SU-DHL-6 (cell line): Measurements from ENCODE around the gene NHS.

Experiments
- H2AFZ ChIP-seq: fragments of 200-600 bp; sonication (generic); 2 replicates; pipeline ENCODE4 v1.6.1; 2014; ENCODE audit warnings: low read depth, mild to moderate bottlenecking, moderate library complexity, mixed read lengths, antibody characterized with exemption, low read length; ENCODE audit not compliant: severe bottlenecking
- H3F3A ChIP-seq: fragments of 200-600 bp; shearing (Covaris generic); 2 replicates; pipeline ENCODE4 v1.6.0; 2016; ENCODE audit warnings: antibody characterized with exemption, mild to moderate bottlenecking; ENCODE audit not compliant: insufficient read depth
- H3K27ac ChIP-seq: fragments of 200-600 bp; sonication (generic); 2 replicates; pipeline ENCODE4 v1.5.1; 2016; ENCODE audit warnings: low read depth, mild to moderate bottlenecking, low read length, moderate library complexity, mixed read lengths
- H3K27me3 ChIP-seq: fragments of 200-600 bp; sonication (generic), shearing (Covaris generic); 2 replicates; pipeline ENCODE4 v1.6.0; 2014; ENCODE audit warnings: mild to moderate bottlenecking, low read length
- H3K36me3 ChIP-seq: fragments of 200-600 bp; sonication (generic); 2 replicates; pipeline ENCODE4 v1.6.1; 2014; ENCODE audit warnings: mild to moderate bottlenecking, low read length, mixed read lengths
- H3K4me2 ChIP-seq: fragments of 300-600, 200-600 bp; shearing (Covaris generic), sonication (generic); 2 replicates; pipeline ENCODE4 v1.6.0; 2014; ENCODE audit warnings: low read length, low read depth, mild to moderate bottlenecking; ENCODE audit not compliant: poor library complexity, severe bottlenecking
- H3K4me3 ChIP-seq: fragments of 200-600 bp; sonication (generic); 2 replicates; pipeline ENCODE4 v1.5.1; 2014; ENCODE audit warnings: antibody characterized with exemption, low read length, mild to moderate bottlenecking, mixed read lengths; ENCODE audit not compliant: insufficient read depth, poor library complexity, severe bottlenecking
- H3K79me2 ChIP-seq: fragments of 200-600 bp; sonication (generic); 2 replicates; pipeline ENCODE4 v1.6.1; 2014; ENCODE audit warnings: mild to moderate bottlenecking, low read length, moderate library complexity; ENCODE audit not compliant: insufficient read depth
- H3K9ac ChIP-seq: fragments of 200-600 bp; sonication (generic); 2 replicates; pipeline ENCODE4 v1.7.0; 2014; ENCODE audit warnings: mild to moderate bottlenecking, low read length
- H3K9me2 ChIP-seq: fragments of 200-600 bp; sonication (generic); replicated peaks from 2 replicates; pipeline ENCODE4 v1.6.1; 2014; ENCODE audit warnings: low read length; ENCODE audit not compliant: insufficient read depth
- H3K9me3 ChIP-seq: fragments of 200-600 bp; sonication (generic); 2 replicates; pipeline ENCODE4 v1.6.1; 2014; ENCODE audit warnings: low read length, mixed read lengths; ENCODE audit not compliant: insufficient read depth
- H4K20me1 ChIP-seq: fragments of 200-600 bp; sonication (generic); 2 replicates; pipeline ENCODE4 v1.6.1; 2014; ENCODE audit warnings: low read depth, mild to moderate bottlenecking, antibody characterized with exemption, low read length, moderate library complexity, mixed read lengths
- EZH2phosphoT487 ChIP-seq: fragments of 200-600 bp; sonication (generic), shearing (Covaris generic); conservative IDR thresholded peaks from 2 replicates; pipeline ENCODE4 v1.6.1; 2018; ENCODE audit warnings: mild to moderate bottlenecking, antibody characterized with exemption, low read length, moderate library complexity, mixed read lengths
- TF ChIP-seq, protein P1 (sequence below): fragments of 200-600 bp; sonication (generic); IDR thresholded peaks from one replicate; pipeline ENCODE4 v1.5.1; 2017; ENCODE audit warnings: antibody characterized with exemption, mild to moderate bottlenecking, low read length, moderate library complexity; ENCODE audit not compliant: insufficient read depth, poor library complexity, severe bottlenecking

The NHS gene

DNA sequence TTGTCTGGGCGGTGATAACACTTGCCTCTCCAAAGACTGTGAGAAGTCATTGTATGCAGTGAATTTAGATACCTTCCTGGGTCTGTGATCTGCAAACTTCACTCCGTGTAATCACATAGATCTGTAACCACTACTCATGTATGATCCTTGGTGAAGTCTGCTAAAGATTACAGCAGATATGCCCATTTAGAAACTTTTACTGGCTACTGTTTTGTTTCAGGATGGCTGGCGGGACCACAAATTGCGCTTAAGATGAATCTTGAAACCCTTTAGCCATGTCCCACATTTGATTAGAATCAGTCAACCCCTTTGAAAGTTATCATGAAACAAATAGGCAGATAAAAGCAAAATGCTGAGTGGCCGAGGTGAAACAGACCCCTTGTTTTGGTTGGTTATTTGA is 235.8 kb downstream of the NHS start:
- Histone ChIP-seq H3K79me2 (no peaks in the 10 kb centered on the region), H3K9ac (no peak overlapping the region), H3K9me2 (no peaks in the 10 kb centered on the region), H2AFZ (no peak overlapping the region), H3K27me3 (no peaks in the 10 kb centered on the region), H3K27ac (no peak overlapping the region), H3F3A (no peaks in the 10 kb centered on the region), H3K36me3 (no peaks in the 10 kb centered on the region), H3K9me3 (no peaks in the 10 kb centered on the region), H3K4me3 (no peak overlapping the region), H4K20me1 (no peaks in the 10 kb centered on the region), H3K4me2 (no peak overlapping the region)
- TF ChIP-seq, protein P1, sequence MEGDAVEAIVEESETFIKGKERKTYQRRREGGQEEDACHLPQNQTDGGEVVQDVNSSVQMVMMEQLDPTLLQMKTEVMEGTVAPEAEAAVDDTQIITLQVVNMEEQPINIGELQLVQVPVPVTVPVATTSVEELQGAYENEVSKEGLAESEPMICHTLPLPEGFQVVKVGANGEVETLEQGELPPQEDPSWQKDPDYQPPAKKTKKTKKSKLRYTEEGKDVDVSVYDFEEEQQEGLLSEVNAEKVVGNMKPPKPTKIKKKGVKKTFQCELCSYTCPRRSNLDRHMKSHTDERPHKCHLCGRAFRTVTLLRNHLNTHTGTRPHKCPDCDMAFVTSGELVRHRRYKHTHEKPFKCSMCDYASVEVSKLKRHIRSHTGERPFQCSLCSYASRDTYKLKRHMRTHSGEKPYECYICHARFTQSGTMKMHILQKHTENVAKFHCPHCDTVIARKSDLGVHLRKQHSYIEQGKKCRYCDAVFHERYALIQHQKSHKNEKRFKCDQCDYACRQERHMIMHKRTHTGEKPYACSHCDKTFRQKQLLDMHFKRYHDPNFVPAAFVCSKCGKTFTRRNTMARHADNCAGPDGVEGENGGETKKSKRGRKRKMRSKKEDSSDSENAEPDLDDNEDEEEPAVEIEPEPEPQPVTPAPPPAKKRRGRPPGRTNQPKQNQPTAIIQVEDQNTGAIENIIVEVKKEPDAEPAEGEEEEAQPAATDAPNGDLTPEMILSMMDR = no peak
- no peak for TF ChIP-seq EZH2phosphoT487

DNA sequence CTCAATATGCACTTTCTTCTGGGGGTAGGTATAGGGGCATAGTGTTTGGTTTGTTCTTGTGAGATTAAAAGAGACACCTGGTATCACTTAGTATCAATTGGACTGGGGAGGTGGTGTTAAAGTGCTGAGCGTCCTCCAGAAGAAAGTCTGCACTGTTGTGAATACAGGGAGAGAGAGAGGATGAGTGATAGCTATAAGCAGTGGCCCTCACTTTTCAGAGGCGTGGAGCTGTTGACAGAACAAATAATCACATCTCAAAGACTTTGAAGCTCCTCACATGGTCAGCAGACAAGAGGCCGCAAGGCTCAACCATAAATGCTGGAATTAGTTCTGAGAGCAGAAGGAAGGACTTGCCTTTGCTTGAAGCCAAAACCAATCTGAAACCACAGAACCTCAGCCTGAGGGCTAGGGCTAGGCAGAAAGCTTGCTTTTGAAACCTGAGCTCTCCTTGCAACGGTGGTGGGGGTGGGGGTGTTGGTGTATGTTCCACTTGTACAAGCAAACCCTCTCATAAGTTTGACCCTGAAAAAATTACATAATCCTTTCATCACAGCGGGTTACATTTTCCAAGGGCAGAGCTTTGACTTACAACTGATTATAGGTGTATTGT is 239.1 kb downstream of the NHS start:
- H3K27ac ChIP-seq = no peak overlapping the region
- no peak overlapping the region for H2AFZ ChIP-seq
- H3K9ac ChIP-seq = no peak overlapping the region
- no peaks in the 10 kb centered on the region for H4K20me1 ChIP-seq
- no peak overlapping the region for H3K4me2 ChIP-seq
- H3K9me2 ChIP-seq = no peaks in the 10 kb centered on the region
- H3K36me3 ChIP-seq = no peaks in the 10 kb centered on the region
- no peaks in the 10 kb centered on the region for H3F3A ChIP-seq
- no peaks in the 10 kb centered on the region for H3K9me3 ChIP-seq
- H3K4me3 ChIP-seq = no peak overlapping the region
- no peaks in the 10 kb centered on the region for H3K79me2 ChIP-seq
- no peaks in the 10 kb centered on the region for H3K27me3 ChIP-seq
- TF ChIP-seq, protein P1 = no peak
- TF ChIP-seq EZH2phosphoT487 = no peak

GRCh38 chrX:17616936-17617335 is 241.9 kb downstream of the NHS start:
- TF ChIP-seq, protein P1 = no peak
- no peak for TF ChIP-seq EZH2phosphoT487
- Histone ChIP-seq H3K36me3 (no peaks in the 10 kb centered on the region), H3K79me2 (no peaks in the 10 kb centered on the region), H3K9me3 (no peaks in the 10 kb centered on the region), H3K9me2 (no peaks in the 10 kb centered on the region), H2AFZ (no peak overlapping the region), H4K20me1 (no peaks in the 10 kb centered on the region), H3K9ac (no peak overlapping the region), H3F3A (no peaks in the 10 kb centered on the region), H3K4me3 (no peak overlapping the region), H3K27ac (no peak overlapping the region), H3K27me3 (no peaks in the 10 kb centered on the region), H3K4me2 (no peak overlapping the region)

GRCh38 chrX:17617806-17618205 is 242.8 kb downstream of the NHS start:
- no peaks in the 10 kb centered on the region for H3K27me3 ChIP-seq
- no peaks in the 10 kb centered on the region for H4K20me1 ChIP-seq
- H3K4me3 ChIP-seq = no peak overlapping the region
- TF ChIP-seq, protein P1 = no peak
- no peak overlapping the region for H3K4me2 ChIP-seq
- no peaks in the 10 kb centered on the region for H3K9me2 ChIP-seq
- no peak overlapping the region for H2AFZ ChIP-seq
- H3K9ac ChIP-seq = no peak overlapping the region
- no peaks in the 10 kb centered on the region for H3F3A ChIP-seq
- no peaks in the 10 kb centered on the region for H3K9me3 ChIP-seq
- H3K79me2 ChIP-seq = no peaks in the 10 kb centered on the region
- no peaks in the 10 kb centered on the region for H3K36me3 ChIP-seq
- H3K27ac ChIP-seq = no peak overlapping the region
